HepG2 (cell line): ENCODE measurements around the gene SWSAP1. TPM values are rescaled to one million over a fixed set of nuclear protein-coding genes. Genes with fewer than 3 reads are reported as not detected.

Experiments used
- ATAC-seq: fragments of 200-7000 bp; cut with Tn5 transposase; 3 replicates; pipeline ENCODE4 v1.9.1; 2020; ENCODE audit warnings: mild to moderate bottlenecking, moderate library complexity
- BruUV-seq: library from RNA; stranded (reverse); fragments of 400-500 nt; replicated peaks from 2 replicates; lab custom pipeline; 2021; lab: Mats Ljungman, UMichigan
- CTCF ChIA-PET: fragments of 300-600 bp; formaldehyde crosslinking; extraction: SDS; loops from one replicate; lab custom pipeline; 2021; ENCODE audit warnings: low total read pairs, inconsistent platforms, low intra/inter-chr PET ratio; lab: Yijun Ruan, JAX
- POLR2A ChIA-PET: fragments of 350-600 bp; sonication (Branson Sonifier 250); formaldehyde crosslinking; loops from one replicate; lab custom pipeline; 2020; ENCODE audit warnings: antibody characterized with exemption, inconsistent platforms; lab: Yijun Ruan, JAX
- DNase-seq: peaks from one replicate; pipeline ENCODE4 v3.0.0-alpha.2; 2015; ENCODE audit warnings: low spot score
- FAIRE-seq: peaks from 3 replicates; lab custom pipeline; 2011; peaks lifted over from hg19 to GRCh38; lab: Jason Lieb, UNC
- H2AFZ ChIP-seq: one replicate; pipeline ENCODE4 v1.6.1; 2011; ENCODE audit warnings: low read length, inconsistent platforms
- H3K27ac ChIP-seq: fragments of 300-600 bp; 3 replicates; pipeline ENCODE4 v1.8.0; 2011; ENCODE audit warnings: mixed run types, mild to moderate bottlenecking, mixed read lengths, low read length, inconsistent platforms; ENCODE audit not compliant: insufficient read depth; ENCODE audit errors: extremely low read length
- H3K27me3 ChIP-seq, 2 experiments: fragments of 200-600 bp in 1 of 2; 2 replicates in 1 of 2; 3 replicates in 1 of 2; pipeline versions ENCODE4 v1.6.0 to v1.8.0; 2011; ENCODE audit warnings: low read length in 2 of 2, mild to moderate bottlenecking in 2 of 2, moderate library complexity in 2 of 2, inconsistent platforms in 1 of 2; ENCODE audit not compliant: insufficient read depth in 2 of 2, control insufficient read depth in 1 of 2
- H3K36me3 ChIP-seq, 2 experiments: fragments of 200-600 bp in 1 of 2; replicated peaks in 1 of 2; 2 replicates in 1 of 2; 3 replicates in 1 of 2; pipeline versions ENCODE4 v1.5.1 to v1.8.0; 2011; ENCODE audit warnings: low read length in 2 of 2, inconsistent platforms in 1 of 2; ENCODE audit not compliant: insufficient read depth in 2 of 2, control insufficient read depth in 1 of 2
- H3K4me1 ChIP-seq: 2 replicates; pipeline ENCODE4 v1.5.1; 2012; ENCODE audit warnings: low read length, inconsistent platforms; ENCODE audit not compliant: insufficient read depth
- H3K4me2 ChIP-seq: 2 replicates; pipeline ENCODE4 v1.6.0; 2011; ENCODE audit warnings: low read depth, low read length, inconsistent platforms
- H3K4me3 ChIP-seq, 3 experiments: fragments of 200-600 bp in 1 of 3; sonication (generic), shearing (Covaris generic) in 1 of 3; replicated peaks in 1 of 3; 2 replicates each; pipeline ENCODE4 v1.5.1; 2011 to 2016; ENCODE audit warnings: low read length in 3 of 3, inconsistent platforms in 2 of 3, low read depth in 2 of 3, mild to moderate bottlenecking in 2 of 3, control low read depth in 1 of 3, mixed read lengths in 1 of 3; ENCODE audit not compliant: insufficient read depth in 1 of 3
- H3K79me2 ChIP-seq: one replicate; pipeline ENCODE4 v1.6.1; 2011; ENCODE audit warnings: low read length, inconsistent platforms; ENCODE audit not compliant: insufficient read depth
- H3K9ac ChIP-seq: 2 replicates; pipeline ENCODE4 v1.6.0; 2011; ENCODE audit warnings: mild to moderate bottlenecking, low read depth, low read length, inconsistent platforms; ENCODE audit not compliant: insufficient read depth
- H3K9me3 ChIP-seq: 2 replicates; pipeline ENCODE4 v1.5.1; 2012; ENCODE audit warnings: mild to moderate bottlenecking, low read length
- H4K20me1 ChIP-seq: 2 replicates; pipeline ENCODE4 v1.6.0; 2011; ENCODE audit warnings: inconsistent platforms, mild to moderate bottlenecking, low read length, moderate library complexity; ENCODE audit not compliant: insufficient read depth
- ATF5 ChIP-seq: sonication (generic); formaldehyde crosslinking; IDR thresholded peaks from 2 replicates; pipeline ENCODE4 v1.4.0; 2020; ENCODE audit warnings: mild to moderate bottlenecking, low read depth, missing genetic modification reagents
- FOXC1 ChIP-seq: sonication (generic); formaldehyde crosslinking; IDR thresholded peaks from 2 replicates; pipeline ENCODE4 v1.8.0; 2022; ENCODE audit warnings: mild to moderate bottlenecking, missing genetic modification reagents, borderline replicate concordance
- GABPB1 ChIP-seq: IDR thresholded peaks from 2 replicates; pipeline ENCODE4 v1.6.1; 2016; ENCODE audit warnings: mild to moderate bottlenecking, missing genetic modification reagents, moderate library complexity, missing compliant biosample characterization
- GPN1 ChIP-seq: sonication (generic); formaldehyde crosslinking; IDR thresholded peaks from 2 replicates; pipeline ENCODE4 v1.5.1; 2020; ENCODE audit warnings: missing genetic modification reagents, borderline replicate concordance
- HIVEP1 ChIP-seq: sonication (generic); formaldehyde crosslinking; IDR thresholded peaks from 2 replicates; pipeline ENCODE4 v1.4.0; 2020; ENCODE audit warnings: mild to moderate bottlenecking, missing genetic modification reagents
- HMG20A ChIP-seq: IDR thresholded peaks from 2 replicates; pipeline ENCODE4 v1.6.1; 2016; ENCODE audit warnings: borderline replicate concordance
- KDM4B ChIP-seq: sonication (generic); formaldehyde crosslinking; IDR thresholded peaks from 2 replicates; pipeline ENCODE4 v1.4.0; 2020; ENCODE audit warnings: missing genetic modification reagents
- MTA1 ChIP-seq: sonication (generic); formaldehyde crosslinking; IDR thresholded peaks from 2 replicates; pipeline ENCODE4 v1.4.0; 2020; ENCODE audit warnings: missing genetic modification reagents, mild to moderate bottlenecking, borderline replicate concordance
- NRL ChIP-seq: sonication (generic); formaldehyde crosslinking; IDR thresholded peaks from 2 replicates; pipeline ENCODE4 v1.5.0; 2020; ENCODE audit warnings: missing genetic modification reagents, mild to moderate bottlenecking, moderate library complexity, borderline replicate concordance
- RAD51 ChIP-seq: fragments of 450-650 bp; IDR thresholded peaks from 2 replicates; pipeline ENCODE4 v1.6.1; 2016; ENCODE audit warnings: borderline replicate concordance
- RNF2 ChIP-seq: fragments of 450-650 bp; conservative IDR thresholded peaks from 2 replicates; pipeline ENCODE4 v1.6.1; 2016; ENCODE audit warnings: low read depth
- RNF219 ChIP-seq: sonication (generic); formaldehyde crosslinking; IDR thresholded peaks from 2 replicates; pipeline ENCODE4 v1.5.0; 2020; ENCODE audit warnings: mild to moderate bottlenecking, missing genetic modification reagents
- TCF7L2 ChIP-seq: IDR thresholded peaks from 2 replicates; pipeline ENCODE4 v1.6.1; 2011; ENCODE audit warnings: mild to moderate bottlenecking, low read depth, low read length, moderate library complexity
- TFAP4 ChIP-seq: sonication (generic); IDR thresholded peaks from 2 replicates; pipeline ENCODE4 v1.6.1; 2016; ENCODE audit warnings: low read depth, borderline replicate concordance
- XRCC5 ChIP-seq: fragments of 200-400 bp; formaldehyde crosslinking; optimal IDR thresholded peaks from 2 replicates; pipeline ENCODE3; 2017; ENCODE audit warnings: mild to moderate bottlenecking, low read length
- ZEB1 ChIP-seq: IDR thresholded peaks from 2 replicates; pipeline ENCODE4 v1.6.1; 2012; ENCODE audit warnings: mild to moderate bottlenecking, low read depth, inconsistent platforms; ENCODE audit not compliant: insufficient replicate concordance
- ZFP36 ChIP-seq: fragments of 150-350 bp; IDR thresholded peaks from 2 replicates; pipeline ENCODE4 v1.6.1; 2018; ENCODE audit warnings: borderline replicate concordance, low read length, low read depth; ENCODE audit not compliant: partially characterized antibody
- ZNF282 ChIP-seq: fragments of 450-650 bp; IDR thresholded peaks from 2 replicates; pipeline ENCODE4 v1.6.1; 2018; ENCODE audit not compliant: partially characterized antibody
- ZNF326 ChIP-seq: sonication (generic); formaldehyde crosslinking; IDR thresholded peaks from 2 replicates; pipeline ENCODE4 v1.4.0; 2020; ENCODE audit warnings: missing genetic modification reagents, borderline replicate concordance
- ZNF431 ChIP-seq: sonication (generic); formaldehyde crosslinking; IDR thresholded peaks from 2 replicates; pipeline ENCODE4 v1.9.0; 2022; ENCODE audit warnings: missing genetic modification reagents, low read depth, mild to moderate bottlenecking, borderline replicate concordance
- ZNF564 ChIP-seq: sonication (generic); formaldehyde crosslinking; IDR thresholded peaks from 2 replicates; pipeline ENCODE4 v1.8.1; 2023; ENCODE audit warnings: mild to moderate bottlenecking, missing genetic modification reagents
- ZNF772 ChIP-seq: sonication (generic); formaldehyde crosslinking; IDR thresholded peaks from 2 replicates; pipeline ENCODE4 v1.5.0; 2020; ENCODE audit warnings: mild to moderate bottlenecking, missing genetic modification reagents
- WGBS: methylation state at CpG from one replicate; pipeline ENCODE4 v1.1.6; 2017; ENCODE audit warnings: low lambda C conversion rate; 5-methylcytosine and 5-hydroxymethylcytosine counted together
- in situ Hi-C: cut with HindIII; loops from 2 replicates; pipeline ENCODE4 v1.10.0; 2017; ENCODE audit warnings: low pct_unique_long_range_greater_than_20kb; ENCODE audit not compliant: extremely low pct_ligation_motif_present
- intact Hi-C: fragments of 100-400 bp; cut with micrococcal nuclease; formaldehyde crosslinking; loops from one replicate; pipeline ENCODE4 v1.10.0; 2022; ENCODE audit not compliant: unreplicated experiment
- polyA plus RNA-seq, 8 experiments: library from polyadenylated mRNA; depleted of rRNA in 3 of 8; stranded (reverse) in 7 of 8; unstranded in 1 of 8; fragments of >200 nt; fragmentation: Illumina TruSeq in 4 of 8; extraction: Trizol in 4 of 8; gene quantifications; 2 replicates each; pipeline versions ENCODE4 v1.2.1 to v1.2.3, GENCODE V29; 2011 to 2016; ENCODE audit warnings: low read depth in 4 of 8, missing spikeins in 1 of 8, mixed read lengths in 1 of 8; ENCODE audit not compliant: insufficient read depth in 1 of 8
- total RNA-seq, 5 experiments: library from RNA; depleted of rRNA; stranded (reverse); fragments of >200 nt; fragmentation: Illumina TruSeq; extraction: Trizol; gene quantifications; 2 replicates each; pipeline ENCODE4 v1.2.3, GENCODE V29; 2016; ENCODE audit warnings: low read depth in 1 of 5

SWSAP1 gene
- total and polyA plus RNA-seq, 2 of the 13 experiments (the other 11 are each of a cell fraction or from before 2014, with no cell fraction given) = 2.7 to 3.3 TPM

- H3K4me2 ChIP-seq = peak overlapping the region; percentile 79
- no peaks in the 10 kb centered on the region for H3K9me3 ChIP-seq
- H4K20me1 ChIP-seq = no peaks in the 10 kb centered on the region
- no peak for FAIRE-seq
- in situ Hi-C loops = loop anchor here (5.0 kb wide), 1 partner anchor 39 kb away; the partner anchor contains the start of gene EPOR
- H3K4me3 ChIP-seq = peak overlapping the region; percentile 14 to 69 (median 36); a peak in 5 of 6 replicates
- DNase-seq = no peak
- no peaks in the 10 kb centered on the region for H3K79me2 ChIP-seq
- WGBS = 27% methylated on average over 30 of the region's 36 CpGs
- ChIA-PET CTCF (no interaction called here), POLR2A (interaction anchor here (1.4 to 3.1 kb wide), 4 partner anchors 14 to 47 kb away, joined by 4 to 15 read pairs (median 10); partner anchors contain the start of genes EPOR, ODAD3, PRKCSH and SWSAP1)
- intact Hi-C loops = loop anchor here (5.0 kb wide), 1 partner anchor 39 kb away; the partner anchor contains the start of gene EPOR
- peak; percentile 48 for ATAC-seq
- H2AFZ ChIP-seq = no peak overlapping the region
- BruUV-seq = no TSS peak
- peaks cover 3 to 35% of the 10 kb centered on the region in 2 experiments; a peak in 4 of 5 replicates for H3K27me3 ChIP-seq
- H3K36me3 ChIP-seq = no peaks in the 10 kb centered on the region
- no peak overlapping the region for H3K27ac ChIP-seq
- H3K4me1 ChIP-seq = peaks cover 51% of the 10 kb centered on the region
- H3K9ac ChIP-seq = no peak overlapping the region
- TF ChIP-seq ZNF282 (no peak), HMG20A (CRISPR knock-in tag) (no peak), GABPB1 (CRISPR knock-in tag) (peak; percentile 26; the same call in 1 of the 2 replicates), MTA1 (CRISPR knock-in tag) (no peak), ZNF564 (no peak), RNF2 (no peak), TFAP4 (no peak), ZEB1 (no peak), RAD51 (no peak), KDM4B (CRISPR knock-in tag) (no peak), FOXC1 (CRISPR knock-in tag) (no peak), GPN1 (CRISPR knock-in tag) (peak; percentile 40; the same call in 1 of the 2 replicates), ZNF431 (CRISPR knock-in tag) (no peak), ZNF326 (CRISPR knock-in tag) (no peak), TCF7L2 (no peak), ZFP36 (no peak), ZNF772 (CRISPR knock-in tag) (no peak), HIVEP1 (CRISPR knock-in tag) (0 out of 2 replicates have a peak, but pooled peaks have one; percentile 40), NRL (CRISPR knock-in tag) (no peak), RNF219 (no peak), ATF5 (CRISPR knock-in tag) (no peak), XRCC5 (peak; percentile 14)
Measured at GRCh38 chr19:11421371-11422098, 47.1 kb downstream of the SWSAP1 start.
